Dedifferentiated amniotic fluid mesenchymal stem cell (primary cell): ENCODE data around the gene SH3RF1.

ENCODE experiments used
- DNase-seq: peaks from one replicate; pipeline ENCODE4 v3.0.0-alpha.2; 2016; ENCODE audit errors: extremely low spot score

The SH3RF1 gene

DNA sequence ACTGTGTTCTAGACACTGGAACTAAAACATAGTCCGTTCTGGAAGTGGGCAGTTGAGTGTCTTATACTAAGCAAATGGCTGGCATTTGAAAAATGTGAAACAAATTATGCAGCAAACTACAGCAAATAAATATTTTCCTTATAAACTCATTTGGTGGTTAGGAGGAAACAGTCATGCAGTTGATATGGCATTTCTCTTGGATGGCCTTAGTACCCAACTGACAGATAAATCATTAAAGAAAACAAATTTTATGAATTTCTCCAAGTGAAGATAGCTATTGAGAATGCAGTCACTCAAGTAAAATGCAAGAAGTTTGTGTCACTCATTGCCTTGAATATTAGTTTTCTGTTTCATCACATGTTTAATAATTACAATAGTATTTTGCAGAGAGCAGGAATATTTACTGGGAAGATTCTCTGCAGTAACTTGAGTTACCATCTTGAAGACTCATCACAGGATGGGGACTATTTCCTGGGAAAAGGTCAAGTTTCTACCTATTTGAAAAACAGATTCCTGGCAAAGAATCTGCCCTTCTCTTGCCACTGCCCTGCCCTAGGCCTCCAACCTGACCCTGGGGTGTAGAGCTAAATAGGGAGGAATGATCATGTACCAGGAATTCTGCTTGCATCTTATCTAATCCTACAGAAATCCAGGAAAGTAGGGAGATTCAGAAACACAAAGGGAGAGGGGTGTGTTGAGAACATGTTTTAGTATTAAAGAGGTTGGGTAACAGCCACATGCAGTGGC, 105.9 kb downstream of the SH3RF1 start:
- DNase-seq = peak; percentile 83

DNA sequence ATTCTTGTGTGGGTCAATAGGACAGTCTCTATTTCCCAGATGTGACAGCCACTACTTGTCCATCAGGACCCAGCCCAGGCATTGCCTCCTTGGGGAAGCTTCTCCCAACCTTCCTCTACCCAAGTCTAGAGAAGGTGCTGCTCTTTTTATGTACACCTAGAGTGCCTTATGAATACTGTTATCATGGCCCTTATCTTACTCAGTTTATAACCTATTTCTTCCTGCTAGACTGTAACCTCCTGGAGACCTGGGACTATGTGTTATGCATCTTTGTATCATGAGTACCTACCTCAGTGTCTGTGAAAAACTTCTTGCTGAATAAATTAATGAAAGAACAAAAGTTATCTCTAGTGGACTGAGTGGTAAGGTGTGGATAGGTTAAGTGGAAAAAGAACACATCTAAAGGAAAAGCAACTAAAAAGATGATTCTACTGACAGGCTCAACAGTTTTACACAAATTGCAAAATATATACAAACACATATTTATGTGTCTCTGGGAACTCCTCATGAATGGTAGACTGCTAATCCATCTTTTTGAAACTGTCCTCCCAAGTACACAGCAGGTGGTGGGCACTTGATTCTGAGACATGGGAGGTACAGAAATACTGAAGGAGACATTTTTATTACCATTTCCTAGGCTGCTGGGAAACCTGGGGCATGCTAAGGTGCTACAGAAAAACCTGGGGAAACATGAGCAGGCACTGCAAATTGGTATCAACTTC, 106.6 kb downstream of the SH3RF1 start:
- DNase-seq = no peak

DNA sequence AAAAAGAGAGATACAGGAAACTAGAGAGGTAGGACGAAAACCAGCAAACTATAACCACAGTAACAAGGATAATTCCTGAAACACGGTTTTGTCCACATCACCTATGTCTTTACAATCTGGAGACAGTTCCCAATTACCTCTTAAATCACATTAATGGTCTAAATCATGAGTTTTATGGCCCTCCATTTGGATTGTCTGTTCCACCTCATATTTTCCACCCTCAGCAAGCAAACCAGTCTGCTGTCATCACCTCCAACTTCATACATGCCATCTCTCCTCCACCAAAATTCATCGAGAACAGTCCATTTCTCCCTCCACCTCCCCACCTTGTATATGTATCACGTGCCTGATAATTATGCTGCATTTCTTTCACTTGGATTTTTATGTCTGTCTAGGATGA, 107.3 kb downstream of the SH3RF1 start:
- no peak for DNase-seq

DNA sequence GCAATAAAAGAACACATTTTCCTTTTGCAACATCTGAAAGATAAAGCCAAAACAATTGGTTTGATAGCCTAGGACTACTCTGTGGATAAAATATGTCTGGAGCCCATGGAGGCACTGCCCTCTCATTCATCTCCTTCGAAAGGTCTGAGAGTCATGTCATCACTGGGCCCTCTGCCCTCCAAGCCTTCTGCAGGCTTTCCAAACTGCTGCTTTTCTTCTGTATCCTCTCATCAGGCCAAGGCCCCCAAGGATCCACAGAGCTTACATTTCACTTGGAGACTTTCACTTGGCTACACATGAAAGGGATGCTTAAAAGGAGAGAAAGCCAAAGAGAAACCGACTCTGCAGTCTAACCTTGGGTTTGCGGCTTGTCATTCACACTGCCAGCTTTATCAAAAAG, 109.9 kb downstream of the SH3RF1 start:
- DNase-seq = no peak

DNA sequence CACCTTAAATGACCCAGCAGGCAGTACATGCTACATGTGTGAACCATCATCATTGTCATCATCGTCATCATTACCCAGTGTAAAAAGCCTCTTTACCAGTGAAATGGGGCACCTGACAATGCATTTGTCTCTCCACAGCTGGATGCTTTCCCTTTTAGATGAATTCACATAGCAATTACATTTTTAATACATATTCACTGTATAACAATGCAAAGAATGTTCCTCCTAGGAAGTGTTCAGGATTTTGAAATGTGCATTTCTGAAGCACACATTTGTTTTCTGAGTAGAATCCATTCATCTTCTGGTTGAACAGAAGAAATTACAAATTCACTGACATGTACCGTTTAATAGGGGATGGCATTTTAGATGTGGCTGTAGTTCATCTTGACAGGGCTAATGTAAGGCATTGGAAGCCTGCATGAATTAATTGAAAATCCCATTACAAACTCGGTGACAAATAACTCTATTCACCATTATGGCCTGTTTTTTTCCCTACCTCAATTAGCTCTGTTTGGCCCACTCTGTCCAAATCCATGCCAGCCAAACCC, 111.1 kb downstream of the SH3RF1 start:
- DNase-seq = peak; percentile 78

DNA sequence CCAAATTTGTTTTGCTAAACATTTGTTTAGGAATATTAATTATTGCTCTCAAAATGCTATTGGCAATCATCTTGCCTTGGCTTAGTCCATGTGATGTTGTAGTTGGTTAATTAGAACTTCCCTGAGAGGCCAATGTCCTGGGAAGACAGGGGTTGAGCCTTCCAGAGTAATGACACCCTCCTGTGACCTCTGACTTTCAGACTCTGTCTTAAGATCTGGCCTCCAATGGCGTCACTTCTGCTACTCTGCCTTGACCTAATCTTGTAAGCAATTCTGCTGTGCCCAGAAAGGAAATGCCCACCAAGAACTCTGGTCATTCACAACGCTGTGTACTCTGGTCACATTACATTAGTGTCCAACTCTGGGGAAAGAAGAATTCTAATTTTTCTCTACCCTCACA, 111.9 kb downstream of the SH3RF1 start:
- DNase-seq = no peak

DNA sequence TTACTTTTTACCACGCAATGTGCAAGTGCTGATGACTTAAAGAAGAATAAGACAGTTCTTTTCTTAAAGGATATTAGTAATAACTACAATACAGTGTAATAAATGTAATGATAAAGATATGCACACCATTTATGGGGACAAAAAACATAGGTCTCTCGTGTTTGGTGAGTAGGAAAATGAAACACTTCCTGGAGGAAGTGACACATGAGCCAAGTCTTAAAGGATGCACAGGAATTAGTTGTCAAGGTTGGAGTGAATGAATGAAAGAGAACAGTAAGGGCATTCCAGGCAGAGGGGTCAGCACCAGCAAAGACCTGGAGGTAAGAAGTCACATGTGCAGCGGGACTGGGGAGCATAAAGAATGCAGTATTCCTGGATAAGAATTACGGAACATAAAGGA, 112.7 kb downstream of the SH3RF1 start:
- DNase-seq = no peak

DNA sequence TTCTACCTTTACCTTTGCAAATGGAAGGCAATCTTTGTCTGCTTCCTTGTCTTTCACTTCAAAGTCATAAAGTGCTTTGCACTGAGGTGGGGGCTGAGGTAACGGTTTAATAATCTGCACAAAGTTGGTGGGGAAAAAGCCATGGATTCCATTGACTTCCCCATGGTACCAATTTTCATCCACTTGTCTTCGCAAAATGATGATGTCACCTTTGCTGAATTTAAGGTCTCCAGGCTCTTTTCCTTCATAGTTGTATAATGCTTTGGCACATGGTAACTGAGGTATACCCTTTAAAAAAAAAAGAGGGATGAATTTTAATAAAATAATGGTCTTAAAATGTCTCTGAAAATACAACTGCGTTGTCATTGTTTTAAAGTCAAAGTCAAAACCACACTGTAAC, 114.4 kb downstream of the SH3RF1 start:
- no peak for DNase-seq

DNA sequence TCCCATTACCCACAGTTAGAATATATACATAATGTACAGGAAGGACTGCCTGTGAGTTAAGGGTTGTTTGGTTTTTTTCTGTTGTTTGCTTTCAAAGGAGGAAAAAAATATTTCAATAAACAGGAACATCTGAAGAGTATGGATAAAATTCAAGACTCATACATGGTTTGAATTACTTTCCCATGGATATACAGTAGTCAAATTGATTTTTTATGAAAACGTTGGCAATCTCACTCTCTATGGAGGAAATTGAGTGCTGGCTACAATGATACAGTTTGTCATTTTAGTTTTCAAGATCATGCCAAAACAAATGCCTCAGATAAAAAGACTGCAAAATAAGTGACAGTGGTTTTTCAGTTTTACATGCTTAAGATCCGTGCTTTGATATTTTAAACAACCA, 116.6 kb downstream of the SH3RF1 start:
- DNase-seq = no peak

DNA sequence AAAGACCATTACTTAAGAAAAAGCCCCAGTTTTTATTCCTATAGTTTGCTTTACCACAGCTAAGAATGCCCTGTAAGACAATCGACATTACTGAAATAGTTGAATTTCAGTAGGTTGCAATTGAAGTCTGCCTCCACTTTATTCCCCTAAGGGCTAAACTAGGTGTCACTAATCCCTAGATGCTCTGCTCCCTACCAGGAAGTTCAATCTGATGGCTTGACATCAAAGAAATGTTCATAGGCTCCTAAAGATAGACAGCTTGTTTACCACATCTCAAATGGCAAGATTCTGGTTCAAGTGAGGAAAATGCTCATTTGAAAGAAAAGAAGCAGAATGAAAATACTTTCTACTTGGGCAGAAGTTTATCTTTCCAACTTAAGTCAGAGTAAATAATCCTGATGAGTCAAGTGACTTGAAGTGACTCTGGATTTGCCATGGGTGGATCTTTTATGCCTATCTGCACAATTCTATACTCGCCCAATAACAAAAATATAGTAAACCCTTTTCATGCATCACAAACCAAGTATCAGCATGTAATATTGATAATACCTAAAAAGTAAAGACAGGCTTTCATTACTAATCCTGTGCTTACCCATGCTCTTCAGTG, 117.2 kb downstream of the SH3RF1 start:
- no peak for DNase-seq

DNA sequence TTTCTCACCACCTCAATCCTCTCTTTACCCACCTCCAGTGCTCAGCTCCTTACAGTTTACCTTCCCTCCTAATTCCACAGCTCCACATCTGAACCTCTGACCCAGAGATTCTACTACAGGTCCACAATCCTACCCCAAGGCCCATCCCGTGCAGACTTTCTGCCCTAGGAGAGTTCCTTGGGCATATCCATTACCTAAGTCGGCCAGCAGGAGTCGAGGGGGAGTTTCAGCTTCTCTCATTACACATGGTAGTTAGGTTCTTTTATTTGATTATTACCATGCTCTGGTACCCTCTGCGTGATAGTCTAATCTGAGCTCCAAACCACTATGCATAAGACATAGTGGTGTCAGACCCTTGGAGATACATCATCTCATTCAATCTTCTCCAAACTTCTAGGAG, 117.9 kb downstream of the SH3RF1 start:
- no peak for DNase-seq

DNA sequence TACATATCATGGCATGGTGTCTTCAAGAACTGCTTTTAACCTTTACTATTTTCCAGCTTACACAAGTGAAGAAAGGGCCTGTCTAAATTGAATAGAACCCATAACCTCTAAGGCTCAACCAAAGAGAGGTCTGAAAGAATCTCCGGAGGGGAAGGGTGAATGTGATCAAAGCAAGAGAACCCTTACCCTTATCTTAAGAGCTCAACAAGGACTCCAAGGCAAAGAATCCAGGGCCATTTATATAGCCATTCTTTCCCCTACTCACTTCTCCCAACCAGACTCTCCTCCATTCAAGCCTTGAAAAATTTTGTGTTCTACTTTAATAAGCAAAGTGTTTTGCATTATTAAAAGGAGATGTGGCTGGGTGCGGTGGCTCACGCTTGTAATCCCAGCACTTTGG, 118.7 kb downstream of the SH3RF1 start:
- DNase-seq = no peak

DNA sequence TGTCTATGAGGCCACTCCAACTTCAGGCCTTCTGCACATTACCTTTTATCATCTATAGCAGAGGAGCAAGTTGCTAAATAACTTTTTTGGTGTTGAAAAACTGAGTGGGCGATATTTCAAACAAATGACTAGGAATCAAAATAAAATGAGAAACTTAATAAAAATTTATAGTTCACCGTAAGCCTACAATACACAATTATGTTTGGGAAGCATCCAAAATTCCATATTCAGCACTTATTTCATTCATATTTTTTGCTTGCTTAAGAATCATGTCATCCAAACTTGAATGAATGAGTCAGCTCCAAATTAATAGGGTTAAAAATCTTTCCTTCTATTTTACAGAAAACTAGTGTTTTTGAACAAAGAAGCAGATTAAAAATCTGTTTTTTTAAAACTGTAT, 119.1 kb downstream of the SH3RF1 start:
- DNase-seq = peak; percentile 66

DNA sequence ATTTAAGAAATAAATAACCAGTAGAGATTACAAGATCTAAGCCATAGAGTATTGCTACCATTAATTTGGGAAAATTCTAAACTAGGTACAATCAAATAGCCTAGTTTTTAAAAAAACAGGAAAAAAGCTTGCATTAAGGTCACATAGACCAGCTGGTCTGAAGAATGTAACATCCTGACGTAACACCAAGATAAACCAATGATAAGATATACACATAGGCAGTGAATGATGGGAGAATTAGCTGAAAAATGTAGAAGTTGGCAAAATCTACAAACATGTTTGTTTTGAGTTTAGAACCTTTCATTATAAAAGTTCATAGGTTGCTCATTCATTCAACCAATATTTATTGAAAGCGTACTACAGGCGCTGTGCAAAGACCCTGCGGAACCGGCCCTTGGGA, 120.0 kb downstream of the SH3RF1 start:
- DNase-seq = no peak

DNA sequence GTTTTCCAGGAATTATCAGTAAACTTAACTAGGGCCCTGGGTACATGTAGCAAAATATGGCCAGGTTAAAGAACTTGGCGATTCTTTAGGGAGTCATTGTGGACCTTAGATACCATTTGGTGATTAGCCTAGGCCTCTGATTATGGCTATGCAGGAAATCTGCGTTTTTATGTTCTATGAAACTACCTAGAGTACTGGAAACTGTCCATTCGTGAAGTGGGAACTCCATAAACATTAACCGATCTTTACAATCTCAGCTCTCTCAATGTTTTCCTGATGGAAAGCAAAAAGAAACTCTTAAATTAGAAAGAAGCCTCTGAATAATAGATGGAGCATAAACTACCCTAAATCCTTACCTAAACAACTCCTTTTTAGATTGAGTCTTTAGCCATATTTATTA, 121.9 kb downstream of the SH3RF1 start:
- no peak for DNase-seq

DNA sequence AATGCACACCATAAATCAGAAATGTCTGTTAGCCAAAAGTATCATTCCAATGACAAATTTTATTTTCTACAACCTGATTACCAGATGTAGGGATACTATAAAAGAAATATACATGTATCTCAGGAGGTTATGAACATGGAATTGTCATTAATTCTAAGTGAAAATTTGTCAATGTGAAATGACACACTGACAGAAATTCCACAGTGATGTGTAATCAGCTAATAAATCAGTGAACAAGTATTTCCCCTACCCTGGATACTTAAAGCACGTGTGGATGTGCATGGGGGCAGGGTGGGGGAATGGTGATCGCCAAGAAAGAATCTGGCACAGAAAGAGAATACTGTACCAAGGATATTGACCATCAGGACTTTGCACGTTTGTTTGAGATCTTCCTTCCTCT, 123.6 kb downstream of the SH3RF1 start:
- no peak for DNase-seq

DNA sequence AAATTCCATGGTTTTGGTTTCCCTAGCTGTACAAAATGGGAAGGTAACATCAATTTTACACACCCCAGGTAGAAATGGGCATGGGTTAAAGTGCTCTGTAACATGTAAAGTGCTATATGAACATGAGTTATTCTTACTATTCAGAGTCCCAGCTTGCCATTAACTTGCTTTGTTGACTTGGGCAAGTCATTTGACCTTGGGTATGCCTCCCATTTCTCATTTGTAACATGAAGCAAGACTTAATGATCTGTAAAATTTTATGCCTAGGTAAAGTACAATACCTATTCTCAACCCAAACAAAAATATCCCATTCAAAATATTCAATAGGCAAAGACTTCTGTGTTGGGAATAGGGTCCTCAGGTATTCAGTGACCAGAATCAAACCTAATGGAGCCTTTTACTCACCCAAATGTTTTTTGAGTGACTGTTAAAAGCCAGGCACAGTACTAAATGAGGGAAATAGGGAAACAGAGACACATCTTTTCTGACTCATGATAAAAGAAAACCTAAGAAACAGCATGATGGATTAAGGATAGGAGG, 126.6 kb downstream of the SH3RF1 start:
- DNase-seq = no peak

DNA sequence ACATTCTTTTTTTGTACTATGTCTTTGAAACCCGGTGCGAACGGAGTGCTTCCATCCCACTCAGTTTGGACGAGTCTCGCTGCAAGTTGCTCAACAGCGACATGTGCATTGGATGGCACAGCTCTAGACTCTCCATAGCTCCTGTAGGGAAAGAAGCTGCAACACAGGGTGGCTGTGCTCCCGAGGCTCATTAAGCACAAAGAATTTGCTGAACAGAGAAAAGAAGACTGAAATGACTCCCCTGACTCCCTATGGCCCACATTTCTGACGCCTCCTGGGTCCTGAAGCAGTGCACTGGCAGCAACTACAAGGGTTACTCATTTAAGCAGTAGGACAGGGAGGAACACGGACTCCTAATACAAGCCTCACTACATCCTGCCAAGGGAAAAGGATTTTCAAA, 127.4 kb downstream of the SH3RF1 start:
- no peak for DNase-seq

DNA sequence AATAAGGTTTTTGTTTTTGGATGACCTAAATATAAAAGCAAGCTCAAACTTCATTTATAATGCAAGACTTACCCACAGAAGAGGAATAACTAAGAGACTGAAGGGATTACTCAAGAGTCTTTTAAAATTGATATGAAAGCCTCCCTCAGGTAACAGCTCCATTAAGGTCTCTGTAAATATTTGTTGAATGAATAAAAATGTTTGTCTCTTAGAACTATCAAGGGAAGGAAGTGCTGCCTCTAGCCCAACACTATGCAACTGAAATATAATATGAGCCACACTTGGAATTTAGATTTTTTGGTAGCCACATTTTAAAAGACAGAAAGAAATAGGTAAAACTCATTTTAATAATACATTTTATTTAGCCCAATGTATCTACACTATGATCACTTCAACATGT, 127.8 kb downstream of the SH3RF1 start:
- no peak for DNase-seq

DNA sequence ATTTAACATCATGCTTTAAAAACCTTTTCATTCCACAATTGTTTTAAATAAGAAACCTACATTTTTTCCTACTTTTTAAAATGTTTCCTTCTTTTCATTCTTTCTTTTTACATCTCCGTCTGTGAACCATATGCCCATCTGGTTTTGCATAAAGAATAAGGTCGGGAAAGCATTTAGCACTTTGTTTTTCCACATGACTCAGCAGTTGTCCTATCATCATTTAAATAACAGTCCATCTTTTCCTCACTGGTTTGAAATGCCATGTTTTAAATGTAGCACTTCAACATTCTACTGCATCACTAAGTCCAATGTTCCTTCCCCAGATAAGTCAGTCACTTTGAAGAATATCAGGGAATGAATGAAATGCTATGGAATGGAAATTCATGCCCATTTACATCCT, 128.4 kb downstream of the SH3RF1 start:
- no peak for DNase-seq

DNA sequence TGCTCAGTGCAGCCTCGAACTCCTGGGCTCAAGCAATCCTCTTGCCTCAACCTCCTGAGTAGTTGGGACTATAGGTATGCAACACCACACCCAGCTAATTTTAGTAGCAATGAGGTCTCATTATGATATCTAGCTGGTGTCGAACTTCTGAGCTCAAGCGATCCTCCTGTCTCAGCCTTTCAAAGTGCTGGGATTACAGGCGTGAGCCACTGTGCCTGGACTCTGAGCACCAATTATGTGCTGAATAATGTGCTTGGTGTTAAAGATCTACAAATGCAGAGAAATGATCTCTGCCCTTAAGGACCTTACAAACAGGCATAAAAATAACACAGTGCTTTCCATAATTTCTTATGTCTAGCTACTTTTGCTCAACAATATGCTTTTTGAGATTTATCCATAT, 131.7 kb downstream of the SH3RF1 start:
- no peak for DNase-seq

DNA sequence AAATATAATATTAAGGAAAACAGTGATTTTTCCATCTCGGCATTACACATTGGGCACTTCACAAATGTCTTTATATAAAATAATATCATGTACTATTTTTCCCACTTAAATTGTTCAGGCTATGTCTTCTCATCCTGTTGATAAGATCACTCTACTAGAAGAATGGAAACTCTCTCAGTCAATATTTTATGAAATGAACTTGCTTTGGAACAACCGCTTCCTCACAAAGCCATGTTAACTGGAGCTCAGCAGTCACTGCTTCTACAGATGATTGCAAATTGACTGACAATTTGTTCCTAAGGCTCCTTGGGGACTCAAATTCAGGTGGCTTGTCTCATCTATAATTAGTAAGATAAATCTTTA, 133.2 kb downstream of the SH3RF1 start:
- no peak for DNase-seq
